AG09319 (cell line): ENCODE results near the gene NRF1.

ENCODE experiments used
- DNase-seq: peaks from one replicate; pipeline ENCODE4 v3.0.0-alpha.2; 2010; ENCODE audit warnings: low read depth; ENCODE audit errors: extremely low read depth
- CTCF ChIP-seq: IDR thresholded peaks from 2 replicates; pipeline ENCODE4 v1.5.1; 2011; ENCODE audit warnings: low read depth, mild to moderate bottlenecking, inconsistent platforms, low read length, moderate library complexity

Gene NRF1

GRCh38 chr7:129778770-129779601, 167.5 kb downstream of the NRF1 start:
- TF ChIP-seq CTCF = no peak

GRCh38 chr7:129779602-129780256, 168.2 kb downstream of the NRF1 start:
- TF ChIP-seq CTCF = no peak
- no peak for DNase-seq

More at GRCh38 chr7:129778770-129779601, 167.5 kb downstream of the NRF1 start:
- no peak for DNase-seq

GRCh38 chr7:129780257-129780973, 168.9 kb downstream of the NRF1 start:
- no peak for DNase-seq
- TF ChIP-seq CTCF = no peak

GRCh38 chr7:129780974-129781927, 169.7 kb downstream of the NRF1 start:
- DNase-seq = no peak
- no peak for TF ChIP-seq CTCF

GRCh38 chr7:129781928-129782817, 170.7 kb downstream of the NRF1 start:
- TF ChIP-seq CTCF = no peak
- no peak for DNase-seq
